ENCODE measurements around the gene FAM161B. TPM values are rescaled to one million over a fixed set of nuclear protein-coding genes. Genes with fewer than 3 reads are reported as not detected.

Gene FAM161B
- total RNA-seq, 1 experiment from 2014 or later: 1.6 TPM

- no peak overlapping the region for H3K4me2 ChIP-seq (ENCODE audit: low read length)
- no peak for TF ChIP-seq MAX (IDR thresholded peaks at IDR 0.05)
- no peak for TF ChIP-seq ZFX (IDR thresholded peaks at IDR 0.05)
- no peak for TF ChIP-seq CBX3 (IDR thresholded peaks at IDR 0.05; ENCODE audit: low read depth)
- TF ChIP-seq JUND (IDR thresholded peaks at IDR 0.05): no peak
- TF ChIP-seq CEBPB (IDR thresholded peaks at IDR 0.05; ENCODE audit: low read depth): no peak
- H3K9me2 ChIP-seq (ENCODE audit: insufficient read depth): no peaks in the 10 kb centered on the region
- DNase-seq (ENCODE audit: low read depth, low spot score) (no peak), ATAC-seq (no peak)
- CTCF ChIA-PET: no interaction called here
- H3K9me3 ChIP-seq (ENCODE audit: control insufficient read depth in 1 of 2, insufficient read depth in 1 of 2, low read depth in 1 of 2, low read length in 2 of 2): no peaks in the 10 kb centered on the region; a peak in 1 of 4 replicates
- intact Hi-C loops (cut with micrococcal nuclease): no loop called here
- RAD21 ChIA-PET (ENCODE audit: low non-redundant PET in 1 of 2, low total read pairs in 2 of 2, uncharacterized antibody in 2 of 2, unreplicated experiment in 2 of 2): no interaction called here
- no peak overlapping the region for H3K27ac ChIP-seq (ENCODE audit: low read depth, low read length)
- H2AFZ ChIP-seq (ENCODE audit: low read depth, low read length, poor library complexity, severe bottlenecking): no peak overlapping the region
- POLR2A ChIA-PET: no interaction called here
- H3K79me2 ChIP-seq (ENCODE audit: insufficient read depth, low read length): peaks cover 42% of the 10 kb centered on the region
- no peak overlapping the region for H3K4me3 ChIP-seq (replicated peaks in 1 of 2; ENCODE audit: low read depth in 1 of 2, low read length in 2 of 2)
- BruUV-seq (replicated peaks): no TSS peak
- H3K36me3 ChIP-seq (ENCODE audit: control insufficient read depth in 1 of 2, insufficient read depth in 2 of 2, low read length in 2 of 2): peaks cover 21 to 22% of the 10 kb centered on the region in 2 experiments
- no peak overlapping the region for H3K9ac ChIP-seq (ENCODE audit: low read length)
- H4K20me1 ChIP-seq (ENCODE audit: insufficient read depth): no peaks in the 10 kb centered on the region
- H3K4me1 ChIP-seq (ENCODE audit: control insufficient read depth in 1 of 2, insufficient read depth in 2 of 2, low read length in 2 of 2): peaks cover 6 to 19% of the 10 kb centered on the region in 2 experiments
- no peaks in the 10 kb centered on the region for H3K27me3 ChIP-seq (ENCODE audit: insufficient read depth, low read length)
Observed at GRCh38 chr14:73916324-73916723, 33.6 kb downstream of the FAM161B start.

- no peak overlapping the region for H2AFZ ChIP-seq (ENCODE audit: low read depth, low read length, poor library complexity, severe bottlenecking)
- ATAC-seq (no peak), DNase-seq (ENCODE audit: low read depth, low spot score) (no peak)
- H3K79me2 ChIP-seq (ENCODE audit: insufficient read depth, low read length): peaks cover 36% of the 10 kb centered on the region
- H3K36me3 ChIP-seq (ENCODE audit: control insufficient read depth in 1 of 2, insufficient read depth in 2 of 2, low read length in 2 of 2): peaks cover 29 to 40% of the 10 kb centered on the region in 2 experiments
- H3K4me3 ChIP-seq (replicated peaks in 1 of 2; ENCODE audit: low read depth in 1 of 2, low read length in 2 of 2): no peak overlapping the region
- H3K4me1 ChIP-seq (ENCODE audit: control insufficient read depth in 1 of 2, insufficient read depth in 2 of 2, low read length in 2 of 2): peaks cover 6 to 19% of the 10 kb centered on the region in 2 experiments
- no peaks in the 10 kb centered on the region; a peak in 1 of 4 replicates for H3K9me3 ChIP-seq (ENCODE audit: control insufficient read depth in 1 of 2, insufficient read depth in 1 of 2, low read depth in 1 of 2, low read length in 2 of 2)
- TF ChIP-seq CTCF (IDR thresholded peaks at IDR 0.05 in 2 of 3, conservative IDR thresholded peaks at IDR 0.05 in 1 of 3; ENCODE audit: borderline replicate concordance in 1 of 3, insufficient read depth in 1 of 3, low read depth in 2 of 3, low read length in 2 of 3) (no peak), CEBPB (IDR thresholded peaks at IDR 0.05; ENCODE audit: low read depth) (no peak), ZFX (IDR thresholded peaks at IDR 0.05) (no peak), RAD21 (IDR thresholded peaks at IDR 0.05; ENCODE audit: low read depth) (no peak), CBX3 (IDR thresholded peaks at IDR 0.05; ENCODE audit: low read depth) (no peak)
- no TSS peak for BruUV-seq (replicated peaks)
- intact Hi-C loops (cut with micrococcal nuclease): no loop called here
- ChIA-PET CTCF (no interaction called here), POLR2A (no interaction called here), RAD21 (ENCODE audit: low non-redundant PET in 1 of 2, low total read pairs in 2 of 2, uncharacterized antibody in 2 of 2, unreplicated experiment in 2 of 2) (no interaction called here)
- no peaks in the 10 kb centered on the region for H3K9me2 ChIP-seq (ENCODE audit: insufficient read depth)
- H3K9ac ChIP-seq (ENCODE audit: low read length): no peak overlapping the region
- H3K4me2 ChIP-seq (ENCODE audit: low read length): no peak overlapping the region
- no peaks in the 10 kb centered on the region for H4K20me1 ChIP-seq (ENCODE audit: insufficient read depth)
- no peaks in the 10 kb centered on the region for H3K27me3 ChIP-seq (ENCODE audit: insufficient read depth, low read length)
- H3K27ac ChIP-seq (ENCODE audit: low read depth, low read length): no peak overlapping the region
Observed at GRCh38 chr14:73913256-73913655, 36.6 kb downstream of the FAM161B start.

All from HCT116 (cell line).